GM19395 (cell line): Measurements from ENCODE around the gene POR.

Experiments
- ATAC-seq: cut with Tn5 transposase; IDR thresholded peaks from one replicate; pipeline ENCODE4 v1.9.1; 2021; ENCODE audit warnings: mild to moderate bottlenecking, moderate library complexity; ENCODE audit not compliant: unreplicated experiment

Gene POR

GRCh38 chr7:75915416-75916156 lies 631 bp downstream of the POR start:
- ATAC-seq, result no peak

- no peak for ATAC-seq
These were observed 1.3 kb downstream of the POR start for GRCh38 chr7:75916259-75916658.

GRCh38 chr7:75916685-75917634 lies 2.0 kb downstream of the POR start:
- ATAC-seq, result no peak

- no peak for ATAC-seq
These were observed 5.6 kb downstream of the POR start for GRCh38 chr7:75920431-75921161.

GRCh38 chr7:75921479-75921878 lies 6.5 kb downstream of the POR start:
- ATAC-seq, result no peak

GRCh38 chr7:75922966-75923603 lies 8.1 kb downstream of the POR start:
- no peak for ATAC-seq

GRCh38 chr7:75924256-75924655 lies 9.3 kb downstream of the POR start:
- ATAC-seq, result no peak

GRCh38 chr7:75924889-75925288 lies 9.9 kb downstream of the POR start:
- no peak for ATAC-seq

GRCh38 chr7:75925717-75926435 lies 10.9 kb downstream of the POR start:
- ATAC-seq, result no peak

- no peak for ATAC-seq
These were observed 13.6 kb downstream of the POR start for GRCh38 chr7:75928568-75928914.

GRCh38 chr7:75931680-75932079 lies 16.7 kb downstream of the POR start:
- no peak for ATAC-seq

- ATAC-seq, result no peak
These were observed 23.2 kb downstream of the POR start for GRCh38 chr7:75937958-75938786.

- no peak for ATAC-seq
These were observed 24.0 kb downstream of the POR start for GRCh38 chr7:75938921-75939320.

GRCh38 chr7:75943864-75944263 lies 28.9 kb downstream of the POR start:
- no peak for ATAC-seq

GRCh38 chr7:75944507-75944906 lies 29.6 kb downstream of the POR start:
- no peak for ATAC-seq

- no peak for ATAC-seq
These were observed 30.6 kb downstream of the POR start for GRCh38 chr7:75945297-75946168.

GRCh38 chr7:75946207-75946855 lies 31.4 kb downstream of the POR start:
- ATAC-seq, result no peak

- no peak for ATAC-seq
These were observed 33.2 kb downstream of the POR start for GRCh38 chr7:75948179-75948578.
